HEK293 (cell line): ENCODE results near the gene KCNC2.

ENCODE experiments used
- KLF16 ChIP-seq: fragments of 450-650 bp; formaldehyde crosslinking; IDR thresholded peaks from 2 replicates; pipeline ENCODE4 v1.5.1; 2017; ENCODE audit warnings: missing biosample characterization, missing genetic modification characterization
- YY1 ChIP-seq: fragments of 450-650 bp; formaldehyde crosslinking; IDR thresholded peaks from 2 replicates; pipeline ENCODE4 v1.5.1; 2018; ENCODE audit warnings: missing biosample characterization, missing genetic modification characterization
- ZFHX2 ChIP-seq: fragments of 450-650 bp; formaldehyde crosslinking; conservative IDR thresholded peaks from 2 replicates; pipeline ENCODE4 v1.5.1; 2016; ENCODE audit warnings: missing biosample characterization, missing genetic modification characterization
- ZNF16 ChIP-seq: fragments of 450-650 bp; formaldehyde crosslinking; IDR thresholded peaks from 2 replicates; pipeline ENCODE4 v1.5.1; 2016; ENCODE audit warnings: low read depth, missing biosample characterization, missing genetic modification characterization
- ZNF701 ChIP-seq: fragments of 450-650 bp; formaldehyde crosslinking; IDR thresholded peaks from 2 replicates; pipeline ENCODE4 v1.5.1; 2016; ENCODE audit warnings: missing biosample characterization, missing genetic modification characterization
- ZNF785 ChIP-seq: fragments of 450-650 bp; formaldehyde crosslinking; IDR thresholded peaks from 2 replicates; pipeline ENCODE4 v1.5.1; 2016; ENCODE audit warnings: missing biosample characterization, missing genetic modification characterization
- TF ChIP-seq, protein P1 (sequence below): fragments of 450-650 bp; formaldehyde crosslinking; IDR thresholded peaks from 2 replicates; pipeline ENCODE4 v1.5.1; 2016; ENCODE audit warnings: missing biosample characterization, missing genetic modification characterization
- TF ChIP-seq, protein P2 (sequence below): fragments of 450-650 bp; formaldehyde crosslinking; IDR thresholded peaks from 2 replicates; pipeline ENCODE4 v1.5.1; 2016; ENCODE audit warnings: missing biosample characterization, missing genetic modification characterization

DNA sequence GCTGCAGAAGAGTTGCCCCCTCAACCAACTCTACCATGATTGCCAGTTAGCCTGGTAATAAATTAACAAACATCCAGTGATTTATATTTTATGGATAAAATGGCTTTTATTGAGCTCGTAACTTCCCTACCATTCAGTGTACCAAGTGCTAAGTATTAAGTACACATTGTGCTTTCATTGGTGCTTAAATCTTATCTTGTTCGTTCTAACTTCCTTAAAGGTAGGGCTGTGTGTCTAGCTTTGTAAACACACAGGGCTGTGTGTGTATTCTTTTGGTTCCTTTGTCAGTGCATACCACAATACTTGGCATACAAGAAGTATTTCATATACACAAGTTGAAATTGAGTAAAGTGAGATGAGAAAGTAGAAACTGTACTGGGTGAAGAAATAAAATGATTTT is 80.4 kb downstream of the KCNC2 start:
- TF ChIP-seq KLF16 (tag by site-specific recombination) (no peak), YY1 (tag by site-specific recombination) (no peak), ZNF701 (tag by site-specific recombination) (no peak), ZNF785 (tag by site-specific recombination) (no peak), ZFHX2 (tag by site-specific recombination) (no peak), ZNF16 (tag by site-specific recombination) (no peak)
- TF ChIP-seq, protein P1, sequence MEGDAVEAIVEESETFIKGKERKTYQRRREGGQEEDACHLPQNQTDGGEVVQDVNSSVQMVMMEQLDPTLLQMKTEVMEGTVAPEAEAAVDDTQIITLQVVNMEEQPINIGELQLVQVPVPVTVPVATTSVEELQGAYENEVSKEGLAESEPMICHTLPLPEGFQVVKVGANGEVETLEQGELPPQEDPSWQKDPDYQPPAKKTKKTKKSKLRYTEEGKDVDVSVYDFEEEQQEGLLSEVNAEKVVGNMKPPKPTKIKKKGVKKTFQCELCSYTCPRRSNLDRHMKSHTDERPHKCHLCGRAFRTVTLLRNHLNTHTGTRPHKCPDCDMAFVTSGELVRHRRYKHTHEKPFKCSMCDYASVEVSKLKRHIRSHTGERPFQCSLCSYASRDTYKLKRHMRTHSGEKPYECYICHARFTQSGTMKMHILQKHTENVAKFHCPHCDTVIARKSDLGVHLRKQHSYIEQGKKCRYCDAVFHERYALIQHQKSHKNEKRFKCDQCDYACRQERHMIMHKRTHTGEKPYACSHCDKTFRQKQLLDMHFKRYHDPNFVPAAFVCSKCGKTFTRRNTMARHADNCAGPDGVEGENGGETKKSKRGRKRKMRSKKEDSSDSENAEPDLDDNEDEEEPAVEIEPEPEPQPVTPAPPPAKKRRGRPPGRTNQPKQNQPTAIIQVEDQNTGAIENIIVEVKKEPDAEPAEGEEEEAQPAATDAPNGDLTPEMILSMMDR (tag by site-specific recombination) = no peak
- TF ChIP-seq, protein P2, sequence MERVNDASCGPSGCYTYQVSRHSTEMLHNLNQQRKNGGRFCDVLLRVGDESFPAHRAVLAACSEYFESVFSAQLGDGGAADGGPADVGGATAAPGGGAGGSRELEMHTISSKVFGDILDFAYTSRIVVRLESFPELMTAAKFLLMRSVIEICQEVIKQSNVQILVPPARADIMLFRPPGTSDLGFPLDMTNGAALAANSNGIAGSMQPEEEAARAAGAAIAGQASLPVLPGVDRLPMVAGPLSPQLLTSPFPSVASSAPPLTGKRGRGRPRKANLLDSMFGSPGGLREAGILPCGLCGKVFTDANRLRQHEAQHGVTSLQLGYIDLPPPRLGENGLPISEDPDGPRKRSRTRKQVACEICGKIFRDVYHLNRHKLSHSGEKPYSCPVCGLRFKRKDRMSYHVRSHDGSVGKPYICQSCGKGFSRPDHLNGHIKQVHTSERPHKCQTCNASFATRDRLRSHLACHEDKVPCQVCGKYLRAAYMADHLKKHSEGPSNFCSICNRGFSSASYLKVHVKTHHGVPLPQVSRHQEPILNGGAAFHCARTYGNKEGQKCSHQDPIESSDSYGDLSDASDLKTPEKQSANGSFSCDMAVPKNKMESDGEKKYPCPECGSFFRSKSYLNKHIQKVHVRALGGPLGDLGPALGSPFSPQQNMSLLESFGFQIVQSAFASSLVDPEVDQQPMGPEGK (tag by site-specific recombination) = no peak
